GM18951 (cell line): ENCODE results near the gene PAN2.
"Not testable (repeated sequence)": the region's sequence is repeated elsewhere in the genome, so short reads cannot be mapped to it uniquely, and the experiment has no call there.

Experiments used
- POLR2A ChIP-seq: IDR thresholded peaks from 4 replicates; pipeline ENCODE4 v1.6.1; 2011; ENCODE audit warnings: mild to moderate bottlenecking; ENCODE audit not compliant: insufficient read length, insufficient read depth; ENCODE audit errors: extremely low read depth
- in situ Hi-C: fragments of 300-500 bp; cut with MboI; formaldehyde crosslinking; loops from one replicate; pipeline ENCODE4 v1.12.0; 2022; ENCODE audit warnings: low sequenced_read_pairs, mixed read lengths, inconsistent platforms; ENCODE audit not compliant: unreplicated experiment

PAN2 gene

DNA sequence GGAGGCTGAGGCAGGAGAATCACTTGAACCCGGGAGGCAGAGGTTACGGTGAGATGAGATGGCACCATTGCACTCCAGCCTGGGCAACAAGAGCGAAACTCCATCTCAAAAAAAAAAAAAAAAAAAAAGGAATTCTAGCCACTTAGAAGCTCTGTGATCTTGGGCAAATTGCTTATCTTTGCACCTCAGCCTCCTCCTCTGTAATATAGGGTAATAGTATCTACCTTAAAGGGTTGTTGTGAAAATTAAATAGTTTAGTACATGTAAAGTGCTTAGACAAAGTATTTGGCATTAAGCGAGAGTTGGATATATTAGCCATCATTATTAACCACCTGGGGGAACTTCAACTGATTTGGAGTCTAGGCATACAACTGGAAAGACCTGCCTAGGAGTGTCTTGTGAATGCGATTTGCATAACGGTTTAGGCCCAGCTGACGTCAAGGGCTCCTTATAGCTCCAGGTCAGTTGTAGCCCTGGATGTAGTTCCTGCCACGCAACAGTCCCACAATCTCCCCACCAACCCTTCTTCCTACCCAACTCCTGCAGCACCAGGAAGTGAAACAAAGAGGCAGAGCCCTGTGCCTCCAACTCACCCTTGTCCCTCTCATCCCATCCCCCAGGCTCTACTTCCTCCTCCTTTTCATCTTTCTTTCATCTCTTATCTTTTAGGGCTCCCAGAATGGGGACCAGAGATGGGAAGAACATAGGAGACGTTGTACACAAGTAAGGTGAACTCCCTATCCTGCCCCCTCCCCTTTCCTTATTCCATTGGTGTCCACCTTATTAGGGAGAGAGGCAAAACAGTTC, 2.8 kb upstream of the PAN2 start:
- in situ Hi-C loops, result no loop called here

DNA sequence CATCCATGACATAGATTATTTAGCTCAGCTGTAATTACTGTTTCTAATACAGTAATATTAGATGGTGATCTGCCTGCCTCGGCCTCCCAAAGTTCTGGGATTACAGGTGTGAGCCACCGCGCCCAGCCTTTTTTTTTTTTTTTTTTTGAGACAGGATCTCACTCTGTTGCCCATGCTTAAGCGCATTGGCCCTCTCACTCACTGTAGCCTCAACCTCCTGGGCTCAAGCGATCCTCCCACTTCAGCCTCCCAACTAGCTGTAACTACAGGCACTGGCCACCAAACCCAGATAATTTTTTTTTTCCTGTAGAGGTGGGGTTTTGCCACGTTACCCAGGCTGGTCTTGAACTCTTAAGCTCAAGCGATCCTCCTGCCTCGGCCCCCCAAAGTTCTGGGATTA, 1.7 kb upstream of the PAN2 start:
- in situ Hi-C loops, result not testable (repeated sequence)

More for the DNA sequence above, 2.8 kb upstream of the PAN2 start:
- no peak for TF ChIP-seq POLR2A

DNA sequence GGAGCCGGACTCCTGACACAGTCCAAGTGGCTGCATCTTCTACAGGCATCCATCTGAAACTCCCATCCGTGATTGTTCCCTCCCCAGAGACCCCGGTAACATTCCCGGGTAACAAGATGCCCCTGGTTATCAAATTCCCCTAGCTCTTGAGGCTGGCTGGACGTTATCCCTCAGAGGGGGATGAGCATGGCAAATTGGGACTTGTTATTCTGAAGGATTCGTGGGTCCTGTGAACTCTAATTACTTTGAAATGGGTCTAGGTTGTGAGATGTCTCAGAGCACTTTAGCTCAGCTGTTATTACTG, 642 bp upstream of the PAN2 start:
- in situ Hi-C loops, result no loop called here
- no peak for TF ChIP-seq POLR2A

DNA sequence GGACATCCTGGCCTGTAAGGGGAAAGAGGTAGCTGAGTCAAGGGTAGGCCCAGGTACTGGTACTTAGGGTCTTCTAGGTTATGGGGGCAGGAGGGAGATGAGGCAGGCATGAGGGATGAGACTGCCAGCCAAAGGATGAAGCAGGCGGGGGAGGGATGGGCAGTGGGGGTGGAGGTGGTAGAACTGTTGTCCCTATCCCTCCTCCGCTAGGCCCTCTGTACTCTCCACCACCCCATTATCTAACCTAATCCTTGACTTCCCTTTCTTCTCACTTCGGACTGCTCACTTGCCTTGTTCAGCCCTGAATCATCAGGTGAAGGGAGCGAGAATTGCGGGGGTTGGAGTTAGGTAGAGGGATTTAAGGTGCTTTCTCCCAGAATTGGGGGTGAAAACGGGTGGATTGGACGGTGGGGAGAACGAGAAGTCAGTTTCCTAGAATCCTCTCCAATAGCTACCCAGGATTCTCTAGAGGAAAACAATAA, 562 bp downstream of the PAN2 start:
- in situ Hi-C loops, result no loop called here
- TF ChIP-seq POLR2A, result no peak

DNA sequence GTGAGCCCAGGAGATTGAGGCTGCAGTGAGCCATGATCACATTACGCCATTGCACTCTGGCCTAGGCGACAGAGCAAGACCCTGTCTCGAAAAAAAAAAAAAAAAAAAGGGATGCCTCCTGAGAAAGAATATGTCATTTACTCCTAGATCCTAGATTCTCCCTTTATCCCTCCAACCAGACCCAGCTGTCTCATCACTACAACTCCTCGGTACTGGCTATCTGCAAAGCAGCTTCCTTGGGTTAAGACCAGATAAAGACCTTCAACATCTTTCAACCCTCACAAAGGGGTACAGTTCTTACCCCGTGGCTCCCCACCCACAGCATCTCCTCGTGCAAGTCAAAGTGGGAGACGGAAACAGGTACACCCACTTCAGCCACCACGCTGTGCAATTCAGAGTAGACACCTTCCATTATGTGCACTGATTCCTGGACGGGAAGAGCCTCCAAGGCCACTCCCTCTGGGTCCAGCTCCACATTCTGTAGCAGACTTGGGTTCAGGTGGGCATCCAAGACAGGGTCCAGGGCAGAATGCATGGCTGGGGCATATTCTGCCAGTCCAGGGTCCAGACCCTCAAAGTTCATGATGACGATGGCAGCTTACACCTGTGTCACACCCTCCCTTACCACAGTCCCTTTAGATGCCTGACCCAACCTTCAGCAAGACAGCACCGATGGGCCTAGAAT, 1.1 kb downstream of the PAN2 start:
- no peak for TF ChIP-seq POLR2A
- in situ Hi-C loops, result no loop called here

DNA sequence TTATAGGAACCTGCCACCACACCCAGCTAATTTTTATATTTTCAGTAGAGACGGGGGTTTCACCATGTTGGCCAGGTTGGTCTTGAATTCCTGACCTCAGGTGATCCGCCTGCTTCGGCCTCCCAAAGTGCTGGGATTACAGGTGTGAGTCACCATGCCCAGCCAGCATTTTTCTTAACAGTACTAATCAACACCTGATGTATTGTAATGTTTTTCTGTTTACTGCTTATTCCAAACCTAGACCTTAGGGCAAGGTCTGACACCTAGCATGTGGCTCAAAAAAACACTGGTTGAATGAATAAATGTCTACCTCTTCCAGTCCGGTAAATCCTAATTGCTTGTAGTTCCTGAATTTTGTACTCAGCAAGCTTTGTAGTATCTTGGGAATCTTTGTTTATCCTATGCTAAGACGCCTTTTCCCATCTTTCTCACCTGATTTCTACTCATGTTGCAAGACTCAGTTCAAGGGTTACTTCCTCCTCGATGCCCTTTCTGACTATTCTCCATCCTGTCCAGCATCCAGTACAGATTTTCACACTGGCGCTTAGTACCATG, 2.8 kb downstream of the PAN2 start:
- TF ChIP-seq POLR2A, result no peak
- in situ Hi-C loops, result no loop called here

DNA sequence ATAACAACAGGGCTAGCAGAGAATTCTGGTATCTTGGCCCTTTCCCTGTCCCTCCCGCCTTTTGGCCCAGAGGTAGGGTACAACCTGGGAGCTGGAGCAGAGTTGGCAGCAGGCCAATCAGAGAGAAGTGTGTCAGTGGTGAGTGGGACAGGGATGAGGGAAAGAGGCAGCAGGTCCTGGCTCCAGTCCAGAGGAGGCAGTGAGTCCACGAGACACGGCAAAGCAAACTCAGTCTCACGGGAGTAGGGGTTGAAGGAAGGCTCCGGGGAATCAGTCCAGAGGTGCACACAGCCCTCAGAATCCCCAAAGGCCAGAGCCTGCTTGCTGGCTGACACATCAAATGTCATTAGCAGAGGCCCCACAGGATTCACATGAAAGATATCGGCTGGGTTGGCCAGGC, 7.3 kb downstream of the PAN2 start:
- in situ Hi-C loops, result no loop called here
- no peak for TF ChIP-seq POLR2A

DNA sequence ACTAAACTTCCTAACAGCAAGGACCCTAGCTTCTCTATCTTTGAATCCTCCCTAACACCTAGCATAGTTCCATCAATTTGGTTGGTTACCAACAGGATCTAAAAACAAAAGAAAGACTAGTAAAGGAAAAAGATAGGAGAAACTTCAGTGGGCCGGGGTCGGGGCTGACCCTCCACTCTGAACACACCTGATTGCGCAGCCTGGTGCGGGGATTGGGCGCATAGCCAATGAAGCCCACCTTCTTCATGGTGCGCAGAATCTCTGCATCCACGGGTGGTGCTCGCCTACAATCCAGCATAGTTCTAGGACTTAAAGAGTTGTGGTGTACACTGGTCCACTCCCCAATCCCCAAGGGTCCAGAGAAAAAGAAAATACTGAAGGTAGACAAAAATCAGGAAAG, 7.7 kb downstream of the PAN2 start:
- TF ChIP-seq POLR2A, result no peak
- in situ Hi-C loops, result no loop called here

DNA sequence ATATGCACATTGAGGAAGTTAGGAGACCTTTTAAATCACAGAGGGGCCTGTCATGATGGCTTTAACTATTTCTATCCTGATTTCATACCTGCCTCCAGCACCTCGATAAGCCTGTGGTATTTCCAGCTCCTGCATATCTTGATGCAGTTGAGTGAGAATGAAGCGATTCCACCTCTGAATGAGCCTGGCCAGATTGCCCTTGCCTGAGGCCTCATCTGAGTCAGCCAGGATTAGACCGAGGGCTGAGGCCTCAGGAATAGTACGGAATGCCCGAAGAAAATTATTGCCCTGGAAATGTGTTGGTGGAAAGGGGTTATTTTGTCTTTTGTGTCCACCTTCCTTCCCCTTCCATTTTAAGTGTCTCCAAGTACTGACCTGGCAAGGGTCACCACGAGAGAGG, 9.6 kb downstream of the PAN2 start:
- in situ Hi-C loops, result no loop called here
- no peak for TF ChIP-seq POLR2A

DNA sequence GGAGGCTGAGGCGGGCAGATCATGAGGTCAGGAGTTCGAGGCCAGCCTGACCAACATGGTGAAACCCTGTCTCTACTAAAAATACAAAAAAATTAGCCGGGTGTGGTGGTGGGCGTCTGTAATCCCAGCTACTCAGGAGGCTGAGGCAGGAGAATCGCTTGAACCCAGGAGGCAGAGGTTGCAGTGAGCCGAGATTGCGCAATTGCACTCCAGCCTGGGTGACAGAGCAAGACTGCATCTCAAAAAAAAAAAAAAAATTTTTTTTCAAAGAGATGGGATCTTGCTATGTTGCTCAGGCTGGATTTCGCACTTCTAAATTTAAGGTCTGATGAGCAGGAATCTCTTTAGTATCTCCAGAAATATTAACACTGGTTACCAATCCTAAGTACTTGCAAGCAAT, 12.2 kb downstream of the PAN2 start:
- in situ Hi-C loops, result not testable (repeated sequence)

DNA sequence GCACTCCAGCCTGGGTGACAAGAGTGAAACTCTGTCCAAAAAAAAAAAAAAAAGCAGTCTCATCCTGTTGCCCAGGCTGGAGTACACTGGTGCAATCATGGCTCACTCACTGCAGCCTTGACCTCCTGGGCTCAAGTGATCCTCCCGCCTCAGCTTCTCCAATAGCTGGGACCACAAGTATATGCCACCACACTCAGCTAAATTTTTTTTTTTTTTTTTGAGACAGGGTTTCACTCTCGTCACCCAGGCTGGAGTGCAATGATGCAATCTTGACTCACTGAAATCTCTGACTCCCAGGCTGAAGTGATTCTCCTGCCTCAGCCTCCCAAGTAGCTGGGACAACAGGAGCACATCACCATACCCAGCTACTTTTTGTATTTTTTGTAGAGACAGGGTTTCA, 12.8 kb downstream of the PAN2 start:
- in situ Hi-C loops, result no loop called here
- TF ChIP-seq POLR2A, result no peak

DNA sequence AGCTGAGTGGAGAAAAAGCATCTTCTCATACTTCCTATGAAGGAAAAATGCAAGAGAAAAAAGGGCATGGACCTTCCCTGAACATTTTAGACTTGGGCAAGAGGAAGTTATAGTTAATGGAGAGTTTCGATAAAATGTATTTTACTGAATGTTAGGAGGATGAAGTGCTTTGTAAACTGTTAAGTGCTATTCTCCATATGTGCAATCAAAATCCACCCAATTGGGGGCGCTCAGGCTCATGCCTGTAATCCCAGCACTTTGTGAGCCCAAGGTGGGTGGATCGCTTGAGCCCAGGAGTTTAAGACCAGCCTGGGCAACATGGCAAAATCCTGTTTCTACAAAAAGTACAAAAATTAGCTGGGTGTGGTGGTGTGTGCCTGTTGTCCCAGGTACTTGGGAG, 16.1 kb downstream of the PAN2 start:
- TF ChIP-seq POLR2A, result no peak
- in situ Hi-C loops, result no loop called here

DNA sequence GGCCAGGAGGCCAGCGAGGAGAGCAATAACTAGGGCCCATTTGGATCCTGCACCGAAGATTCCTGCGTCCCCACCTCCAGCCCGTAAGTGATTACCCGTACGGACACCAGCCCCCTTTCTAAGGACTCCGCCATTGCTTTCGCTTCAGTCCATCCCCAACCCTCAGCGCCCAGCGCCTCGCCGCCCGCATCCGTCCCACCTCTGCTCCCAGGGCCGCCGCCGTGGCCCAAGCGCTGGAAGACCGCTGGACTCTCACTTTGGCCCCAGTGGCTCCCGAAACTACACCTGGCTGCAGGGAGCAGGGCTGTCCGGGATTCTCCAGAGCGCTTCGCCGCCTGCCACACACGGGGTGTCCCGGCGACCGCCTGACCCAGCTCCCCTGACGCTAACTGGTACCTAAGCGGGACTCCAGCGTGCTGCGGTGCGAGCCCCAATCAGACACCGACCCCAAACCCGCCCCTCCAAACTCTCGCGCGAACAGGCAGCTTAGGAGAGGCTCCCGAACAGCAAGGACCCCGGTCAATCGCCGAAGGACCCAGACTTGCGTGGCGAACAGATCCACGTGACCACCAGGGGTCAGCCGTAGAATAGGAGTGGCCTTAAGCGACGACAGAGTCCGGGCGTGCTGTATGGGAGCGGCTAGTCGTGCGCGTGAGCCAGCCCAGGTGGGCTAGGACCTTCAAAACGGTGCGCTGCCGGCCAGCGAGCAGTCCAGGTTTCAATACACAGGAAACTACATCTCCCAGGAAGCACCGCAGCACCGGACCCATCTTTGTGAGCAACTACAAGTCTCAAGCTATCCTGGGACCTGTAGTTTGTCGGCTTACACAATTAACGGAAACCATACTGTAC, 18.0 kb downstream of the PAN2 start, which contains the start of gene CNPY2:
Gene CNPY2, minus strand, starts transcription at position 367 of the 852 bp plus-strand sequence. CDS start 771 bp downstream, outside the sequence.
- TF ChIP-seq POLR2A, result peak; percentile 88
- in situ Hi-C loops, result no loop called here
